ENCODE measurements around the gene RPS8. TPM values are rescaled to one million over a fixed set of nuclear protein-coding genes. Genes with fewer than 3 reads are reported as not detected.
A peak's percentile ranks its signal among the peaks of the same experiment; 100 is the strongest.

RPS8 gene
- total and polyA plus RNA-seq, 7 experiments from 2014 or later, result 954 to 3,409 (median 2,318) TPM

DNA sequence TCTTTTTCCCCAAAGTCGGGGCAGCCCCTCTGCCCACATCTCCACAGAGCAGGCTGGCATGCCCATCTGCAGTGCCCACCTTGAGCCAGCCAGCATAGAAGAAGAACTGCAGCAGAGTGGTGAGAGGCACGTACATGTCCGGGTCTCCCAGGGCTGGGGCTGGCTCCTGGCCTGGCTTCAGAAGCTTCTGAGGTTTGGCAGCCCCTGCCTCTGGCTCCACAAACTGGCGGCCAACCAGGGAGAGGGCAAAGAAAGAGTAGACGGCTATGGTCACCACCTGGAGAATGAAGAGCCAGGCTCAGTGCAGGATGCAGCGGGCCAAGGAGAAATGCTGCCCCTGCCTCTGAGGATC is 9.7 kb downstream of the RPS8 start:
- Mint-ChIP-seq H3K4me3 (peak overlapping the region; percentile 60 to 82 (median 76)), H3K36me3 (peaks cover 0 to 20% (median 12%) of the 10 kb centered on the region in 5 donors), H3K27ac (peak overlapping the region; percentile 44 to 83 (median 71)), H3K27me3 (no peaks in the 10 kb centered on the region), H3K4me1 (peaks cover 13 to 38% (median 29%) of the 10 kb centered on the region in 7 donors), H3K9me3 (peaks cover 0 to 2% (median 0%) of the 10 kb centered on the region in 11 donors)
- peaks cover 0 to 16% (median 0%) of the 10 kb centered on the region in 3 experiments for H3K36me3 ChIP-seq (ENCODE audit: control insufficient read depth in 2 of 3, insufficient read depth in 3 of 3, low read length in 3 of 3)
- CTCF ChIA-PET, result interaction anchor here (0.6 to 3.0 kb wide), 11 partner anchors 8 to 797 kb away, joined by 3 to 16 read pairs (median 4); partner anchors contain the start of genes EIF2B3, RNU5D-1 and RPS8
- H3K4me1 ChIP-seq (ENCODE audit: control insufficient read depth in 2 of 2, insufficient read depth in 2 of 2, low read length in 2 of 2), result peaks cover 20 to 25% of the 10 kb centered on the region in 2 donors
- ATAC-seq, result no peak
- POLR2A ChIA-PET, result interaction anchor here (0.5 to 7.9 kb wide), 11 partner anchors 9 to 420 kb away, joined by 3 to 93 read pairs (median 9); partner anchors contain the start of genes BTBD19, DYNLT4, HECTD3 and PLK3
- intact Hi-C loops (cut with micrococcal nuclease), result loop anchor here (2.0 to 5.0 kb wide), 2 partner anchors 37 to 46 kb away; partner anchors contain the start of gene KIF2C (in 1 of the 2)
- no peak for DNase-seq
- no peaks in the 10 kb centered on the region for H3K27me3 ChIP-seq (ENCODE audit: control insufficient read depth in 2 of 2, insufficient read depth in 2 of 2, low read length in 2 of 2)
- H3K4me3 ChIP-seq (ENCODE audit: low read length), result no peak overlapping the region
- no peaks in the 10 kb centered on the region for H3K9me3 ChIP-seq (ENCODE audit: control insufficient read depth in 2 of 3, low read length in 3 of 3)
- H3K27ac ChIP-seq (ENCODE audit: low read depth, low read length), result no peak overlapping the region

DNA sequence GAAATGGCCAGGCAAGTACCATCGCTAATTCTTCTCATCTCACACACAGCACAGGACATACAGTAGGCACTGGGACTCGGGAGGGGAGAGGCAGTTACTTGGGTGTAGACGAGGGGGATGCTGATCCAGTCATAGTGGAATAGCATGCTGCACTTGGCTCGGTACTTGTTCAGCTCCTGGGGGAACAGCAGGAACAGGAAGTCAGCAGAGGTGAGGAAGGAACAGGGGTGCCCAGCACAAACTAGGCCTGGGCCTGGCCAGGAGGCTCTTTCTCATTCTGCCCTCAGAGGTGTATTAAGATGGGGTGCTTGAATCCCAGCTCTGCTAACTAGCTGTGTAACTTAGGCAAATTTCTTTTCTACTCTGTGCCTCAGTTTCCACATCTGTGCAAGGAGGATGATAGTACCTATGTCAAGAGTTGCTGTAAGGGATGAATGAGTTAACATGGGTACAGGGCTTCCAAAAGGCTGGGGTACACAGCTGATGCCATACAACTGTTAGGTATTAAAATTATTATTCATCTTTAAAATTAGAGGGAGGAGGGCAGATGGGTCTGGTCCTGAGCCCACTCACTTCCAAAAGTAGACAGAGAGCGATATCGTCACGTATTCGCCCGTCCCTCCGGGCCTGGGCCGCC is 10.3 kb downstream of the RPS8 start:
- Histone ChIP-seq H3K36me3 (ENCODE audit: control insufficient read depth in 2 of 3, insufficient read depth in 3 of 3, low read length in 3 of 3) (peaks cover 0 to 10% (median 0%) of the 10 kb centered on the region in 3 experiments), H3K9me3 (ENCODE audit: control insufficient read depth in 2 of 3, low read length in 3 of 3) (no peaks in the 10 kb centered on the region), H3K27me3 (ENCODE audit: control insufficient read depth in 2 of 2, insufficient read depth in 2 of 2, low read length in 2 of 2) (no peaks in the 10 kb centered on the region), H3K4me3 (ENCODE audit: low read length) (peak overlapping the region; percentile 64), H3K4me1 (ENCODE audit: control insufficient read depth in 2 of 2, insufficient read depth in 2 of 2, low read length in 2 of 2) (peaks cover 20 to 25% of the 10 kb centered on the region in 2 donors), H3K27ac (ENCODE audit: low read depth, low read length) (peak overlapping the region; percentile 58)
- CTCF ChIA-PET, result interaction anchor here (0.6 to 3.0 kb wide), 11 partner anchors 8 to 708 kb away, joined by 3 to 16 read pairs (median 3); partner anchors contain the start of genes RNU5D-1, RPS8 and UROD
- Mint-ChIP-seq H3K27me3 (no peaks in the 10 kb centered on the region), H3K36me3 (peaks cover 0 to 15% (median 6%) of the 10 kb centered on the region in 5 donors), H3K4me3 (peak overlapping the region; percentile 60 to 82 (median 76)), H3K27ac (peak overlapping the region in 8 of 9 donors; percentile 36 to 80 (median 72)), H3K4me1 (peaks cover 13 to 38% (median 29%) of the 10 kb centered on the region in 7 donors), H3K9me3 (peaks cover 0 to 2% (median 0%) of the 10 kb centered on the region in 11 donors)
- intact Hi-C loops (cut with micrococcal nuclease), result loop anchor here (1.0 to 5.0 kb wide), 7 partner anchors 10 to 227 kb away; partner anchors contain the start of genes KIF2C (in 1 of the 2), RNU5D-1 (in 1 of the 2), RPS8 (in 1 of the 2) and UROD (in 1 of the 2)
- DNase-seq (no peak), ATAC-seq (no peak)
- POLR2A ChIA-PET, result interaction anchor here (0.6 to 7.9 kb wide), 12 partner anchors 10 to 226 kb away, joined by 3 to 93 read pairs (median 6); partner anchors contain the start of genes BTBD19, DYNLT4, HECTD3 and PLK3

DNA sequence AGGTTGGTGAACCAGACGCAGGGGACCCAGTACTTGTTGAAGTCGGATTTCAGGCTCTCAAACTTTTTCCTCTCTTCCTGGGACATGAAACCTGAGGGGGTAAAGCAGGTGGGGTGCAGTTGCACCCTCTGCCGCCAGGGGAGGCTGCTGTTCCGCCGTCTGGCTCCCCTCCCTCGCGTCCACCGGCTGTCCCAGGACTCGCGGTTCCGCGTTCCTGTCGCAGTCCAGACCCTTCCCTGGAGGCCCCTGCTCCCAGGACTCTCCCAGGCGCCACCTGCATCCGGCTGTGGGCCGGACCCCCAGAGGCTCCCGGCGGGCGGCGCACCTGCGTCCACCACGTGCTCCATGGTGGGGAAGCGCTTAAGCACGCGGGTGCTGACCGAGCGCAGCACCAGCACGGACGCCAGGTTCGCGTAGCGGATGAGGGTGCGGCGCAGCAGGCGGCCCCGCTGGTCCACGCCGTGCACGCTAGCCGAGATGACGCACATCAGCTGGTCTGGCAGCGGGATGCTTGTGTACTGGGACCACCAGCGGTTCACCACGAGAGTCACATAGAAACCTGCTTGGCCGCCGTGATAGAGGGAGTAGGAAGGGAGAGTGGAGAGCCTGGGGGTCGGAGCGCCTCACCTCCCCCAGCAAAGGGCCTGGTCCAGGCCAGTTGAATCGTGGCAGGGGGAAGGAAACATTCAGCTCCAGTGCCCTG is 10.9 kb downstream of the RPS8 start:
- ATAC-seq, result peak; percentile 90
- H3K4me1 ChIP-seq (ENCODE audit: control insufficient read depth in 2 of 2, insufficient read depth in 2 of 2, low read length in 2 of 2), result peaks cover 20 to 25% of the 10 kb centered on the region in 2 donors
- H3K27me3 ChIP-seq (ENCODE audit: control insufficient read depth in 2 of 2, insufficient read depth in 2 of 2, low read length in 2 of 2), result no peaks in the 10 kb centered on the region
- H3K9me3 Mint-ChIP-seq, result peaks cover 0 to 2% (median 0%) of the 10 kb centered on the region in 11 donors
- H3K36me3 ChIP-seq (ENCODE audit: control insufficient read depth in 2 of 3, insufficient read depth in 3 of 3, low read length in 3 of 3), result peaks cover 0 to 3% (median 0%) of the 10 kb centered on the region in 3 experiments
- peaks cover 13 to 35% (median 27%) of the 10 kb centered on the region in 7 donors for H3K4me1 Mint-ChIP-seq
- peaks cover 0 to 13% (median 2%) of the 10 kb centered on the region in 5 donors for H3K36me3 Mint-ChIP-seq
- no peaks in the 10 kb centered on the region for H3K9me3 ChIP-seq (ENCODE audit: control insufficient read depth in 2 of 3, low read length in 3 of 3)
- H3K27ac ChIP-seq (ENCODE audit: low read depth, low read length), result peak overlapping the region; percentile 58
- ChIA-PET CTCF (interaction anchor here (0.5 to 3.0 kb wide), 14 partner anchors 10 to 815 kb away, joined by 3 to 16 read pairs (median 4); partner anchors contain the start of genes PLK3, RNU5D-1, RPS8 and UROD), POLR2A (interaction anchor here (0.6 to 7.9 kb wide), 20 partner anchors 10 to 225 kb away, joined by 3 to 93 read pairs (median 6); partner anchors contain the start of genes BTBD19, DYNLT4, HECTD3 and PLK3)
- DNase-seq, result peak; percentile 69 to 85 (median 76)
- peak overlapping the region; percentile 64 for H3K4me3 ChIP-seq (ENCODE audit: low read length)
- peak overlapping the region in 8 of 9 donors; percentile 51 to 80 (median 72) for H3K27ac Mint-ChIP-seq
- no peaks in the 10 kb centered on the region for H3K27me3 Mint-ChIP-seq
- H3K4me3 Mint-ChIP-seq, result peak overlapping the region; percentile 60 to 82 (median 75)
- intact Hi-C loops (cut with micrococcal nuclease), result loop anchor here (1.0 to 5.0 kb wide), 6 partner anchors 11 to 226 kb away; partner anchors contain the start of genes RNU5D-1 (in 1 of the 2), RPS8 (in 1 of the 2) and UROD (in 1 of the 2)

DNA sequence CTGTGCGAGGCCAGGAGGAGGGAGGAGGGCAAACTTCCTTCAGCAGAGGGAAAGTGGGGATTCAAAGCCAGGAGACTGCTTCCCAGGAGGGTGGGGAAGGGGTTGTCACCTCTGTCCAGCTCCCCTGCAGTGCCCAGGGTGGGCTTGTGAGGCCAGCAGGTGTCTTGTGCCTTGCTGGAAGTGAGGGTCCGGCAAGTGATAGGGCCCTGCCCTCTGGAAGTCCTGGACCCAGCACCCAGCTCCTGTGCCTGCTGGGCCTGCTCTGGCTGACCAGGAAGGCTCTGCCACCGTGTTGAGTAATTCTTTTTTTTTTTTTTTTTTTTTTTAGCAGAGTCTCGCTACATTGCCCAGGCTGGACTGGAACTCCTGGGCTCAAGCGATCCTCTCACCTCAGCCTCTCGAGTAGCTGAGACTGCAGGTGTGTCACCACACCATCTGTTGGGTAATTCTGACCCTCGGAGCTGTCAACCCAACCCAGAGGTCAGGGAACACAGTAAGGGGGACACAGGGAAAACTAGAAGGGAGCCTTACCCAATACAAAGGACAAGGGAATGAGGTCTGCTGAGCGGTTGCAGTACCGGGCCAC is 11.6 kb downstream of the RPS8 start:
- Mint-ChIP-seq H3K4me3 (peak overlapping the region; percentile 60 to 82 (median 75)), H3K27ac (peak overlapping the region in 8 of 9 donors; percentile 43 to 80 (median 68)), H3K4me1 (peaks cover 13 to 31% (median 27%) of the 10 kb centered on the region in 7 donors), H3K27me3 (no peaks in the 10 kb centered on the region), H3K9me3 (peaks cover 0 to 2% (median 0%) of the 10 kb centered on the region in 11 donors), H3K36me3 (peaks cover 0 to 8% (median 0%) of the 10 kb centered on the region in 5 donors)
- intact Hi-C loops (cut with micrococcal nuclease), result loop anchor here (1.0 to 5.0 kb wide), 6 partner anchors 12 to 225 kb away; partner anchors contain the start of genes RNU5D-1 (in 1 of the 2), RPS8 (in 1 of the 2) and UROD (in 1 of the 2)
- DNase-seq, result no peak
- no peak for ATAC-seq
- peak overlapping the region; percentile 64 for H3K4me3 ChIP-seq (ENCODE audit: low read length)
- CTCF ChIA-PET, result interaction anchor here (0.5 to 2.5 kb wide), 8 partner anchors 13 to 816 kb away, joined by 3 to 12 read pairs (median 4); partner anchors contain the start of genes PLK3 and RNU5D-1
- no peaks in the 10 kb centered on the region for H3K9me3 ChIP-seq (ENCODE audit: control insufficient read depth in 2 of 3, low read length in 3 of 3)
- no peak overlapping the region for H3K27ac ChIP-seq (ENCODE audit: low read depth, low read length)
- no peaks in the 10 kb centered on the region for H3K36me3 ChIP-seq (ENCODE audit: control insufficient read depth in 2 of 3, insufficient read depth in 3 of 3, low read length in 3 of 3)
- no peaks in the 10 kb centered on the region for H3K27me3 ChIP-seq (ENCODE audit: control insufficient read depth in 2 of 2, insufficient read depth in 2 of 2, low read length in 2 of 2)
- POLR2A ChIA-PET, result interaction anchor here (0.7 to 7.9 kb wide), 13 partner anchors 10 to 554 kb away, joined by 3 to 93 read pairs (median 6); partner anchors contain the start of genes BTBD19, DYNLT4, HECTD3 and MUTYH
- peaks cover 20 to 25% of the 10 kb centered on the region in 2 donors for H3K4me1 ChIP-seq (ENCODE audit: control insufficient read depth in 2 of 2, insufficient read depth in 2 of 2, low read length in 2 of 2)

DNA sequence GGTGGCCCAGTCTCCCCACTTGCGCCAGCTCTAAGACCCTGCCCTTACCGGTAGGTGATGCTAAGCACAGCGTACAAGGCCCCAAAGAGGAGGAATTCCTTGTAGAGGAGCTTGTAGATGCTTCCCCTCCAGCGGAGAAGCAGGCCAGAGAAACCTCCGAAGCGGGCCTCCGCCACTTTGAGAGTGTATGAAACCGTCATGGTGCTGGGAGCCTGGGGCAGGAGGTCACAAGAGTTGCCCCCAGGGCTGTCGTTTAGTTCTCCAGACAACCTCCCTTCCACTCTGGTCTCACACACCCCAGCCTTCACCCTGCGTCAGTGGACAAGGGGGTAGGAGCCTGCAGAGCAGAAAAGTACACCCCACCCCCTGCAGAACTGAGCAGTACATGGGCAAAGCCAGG is 12.2 kb downstream of the RPS8 start:
- no peak overlapping the region for H3K4me3 ChIP-seq (ENCODE audit: low read length)
- CTCF ChIA-PET, result interaction anchor here (0.6 to 2.5 kb wide), 8 partner anchors 12 to 226 kb away, joined by 3 to 12 read pairs (median 4); partner anchors contain the start of genes PLK3 and RNU5D-1
- intact Hi-C loops (cut with micrococcal nuclease), result loop anchor here in 1 of 2 donors (5.0 kb wide), 1 partner anchor 35 kb away; no protein-coding TSS in a partner anchor
- Mint-ChIP-seq H3K27ac (no peak overlapping the region), H3K36me3 (peaks cover 0 to 4% (median 0%) of the 10 kb centered on the region in 5 donors), H3K27me3 (no peaks in the 10 kb centered on the region), H3K4me1 (peaks cover 13 to 31% (median 27%) of the 10 kb centered on the region in 7 donors), H3K9me3 (peaks cover 0 to 2% (median 0%) of the 10 kb centered on the region in 11 donors), H3K4me3 (no peak overlapping the region)
- H3K27ac ChIP-seq (ENCODE audit: low read depth, low read length), result no peak overlapping the region
- peaks cover 20 to 25% of the 10 kb centered on the region in 2 donors for H3K4me1 ChIP-seq (ENCODE audit: control insufficient read depth in 2 of 2, insufficient read depth in 2 of 2, low read length in 2 of 2)
- ATAC-seq, result no peak
- DNase-seq, result no peak
- H3K9me3 ChIP-seq (ENCODE audit: control insufficient read depth in 2 of 3, low read length in 3 of 3), result no peaks in the 10 kb centered on the region
- H3K27me3 ChIP-seq (ENCODE audit: control insufficient read depth in 2 of 2, insufficient read depth in 2 of 2, low read length in 2 of 2), result no peaks in the 10 kb centered on the region
- POLR2A ChIA-PET, result interaction anchor here (0.5 to 7.9 kb wide), 13 partner anchors 9 to 553 kb away, joined by 3 to 93 read pairs (median 6); partner anchors contain the start of genes BTBD19, DYNLT4, HECTD3 and MUTYH
- H3K36me3 ChIP-seq (ENCODE audit: control insufficient read depth in 2 of 3, insufficient read depth in 3 of 3, low read length in 3 of 3), result no peaks in the 10 kb centered on the region

Measured in naive thymus-derived CD4-positive, alpha-beta T cell (primary cell).